Stimulated activated CD8-positive, alpha-beta memory T cell treated with anti-CD3 and anti-CD28 coated beads, Interleukin-4, amount 100 ng/mL, for 48 hours (primary cell): ENCODE results near the gene BIN1.

Experiments used
- DNase-seq: peaks from one replicate; pipeline ENCODE4 v3.0.0-alpha.2; 2020

BIN1 gene

GRCh38 chr2:127106991-127107621, at the start of gene BIN1:
Gene BIN1, minus strand, starts transcription at chr2:127107154. Its CDS starts 211 bp downstream, at chr2:127106943.
- DNase-seq: peak; percentile 81

GRCh38 chr2:127155947-127156346, 49.0 kb upstream of the BIN1 start:
- no peak for DNase-seq

GRCh38 chr2:127155028-127155581, 48.2 kb upstream of the BIN1 start:
- no peak for DNase-seq

- no peak for DNase-seq
Observed at GRCh38 chr2:127154396-127154795, 47.4 kb upstream of the BIN1 start.

- DNase-seq: no peak
Observed at GRCh38 chr2:127153691-127154158, 46.8 kb upstream of the BIN1 start.

- DNase-seq: no peak
Observed at GRCh38 chr2:127150996-127151395, 44.0 kb upstream of the BIN1 start.

- no peak for DNase-seq
Observed at GRCh38 chr2:127149384-127149783, 42.4 kb upstream of the BIN1 start.

- DNase-seq: no peak
Observed at GRCh38 chr2:127146820-127147502, 40.0 kb upstream of the BIN1 start.

GRCh38 chr2:127146071-127146725, 39.2 kb upstream of the BIN1 start:
- no peak for DNase-seq

- DNase-seq: no peak
Observed at GRCh38 chr2:127145280-127145895, 38.4 kb upstream of the BIN1 start.

- no peak for DNase-seq
Observed at GRCh38 chr2:127143841-127144782, 37.2 kb upstream of the BIN1 start.

- no peak for DNase-seq
Observed at GRCh38 chr2:127142663-127143630, 36.0 kb upstream of the BIN1 start.

GRCh38 chr2:127140538-127140937, 33.6 kb upstream of the BIN1 start:
- no peak for DNase-seq

- DNase-seq: no peak
Observed at GRCh38 chr2:127139766-127140165, 32.8 kb upstream of the BIN1 start.

GRCh38 chr2:127138281-127138680, 31.3 kb upstream of the BIN1 start:
- no peak for DNase-seq

GRCh38 chr2:127137741-127138140, 30.8 kb upstream of the BIN1 start:
- DNase-seq: no peak

GRCh38 chr2:127137225-127137624, 30.3 kb upstream of the BIN1 start:
- no peak for DNase-seq

- DNase-seq: no peak
Observed at GRCh38 chr2:127134833-127135830, 28.2 kb upstream of the BIN1 start.

- no peak for DNase-seq
Observed at GRCh38 chr2:127134235-127134634, 27.3 kb upstream of the BIN1 start.

- no peak for DNase-seq
Observed at GRCh38 chr2:127133793-127134192, 26.8 kb upstream of the BIN1 start.
